PC-3 (cell line): ENCODE measurements around the gene NAA25.

Experiments used
- EZH2 ChIP-seq: fragments of 300-600 bp; sonication (generic); IDR thresholded peaks from one replicate; pipeline ENCODE4 v1.6.1; 2017; ENCODE audit warnings: antibody characterized with exemption, mild to moderate bottlenecking, low read length; ENCODE audit not compliant: unreplicated experiment
- EZH2phosphoT487 ChIP-seq: fragments of 300-600 bp; sonication (generic); IDR thresholded peaks from 2 replicates; pipeline ENCODE4 v1.6.1; 2018; ENCODE audit warnings: mild to moderate bottlenecking, antibody characterized with exemption, low read length, borderline replicate concordance
- TF ChIP-seq, protein P1 (sequence below): fragments of 300-600 bp; sonication (generic); conservative IDR thresholded peaks from 2 replicates; pipeline ENCODE4 v1.5.1; 2017; ENCODE audit warnings: antibody characterized with exemption, low read depth, mild to moderate bottlenecking, low read length

DNA sequence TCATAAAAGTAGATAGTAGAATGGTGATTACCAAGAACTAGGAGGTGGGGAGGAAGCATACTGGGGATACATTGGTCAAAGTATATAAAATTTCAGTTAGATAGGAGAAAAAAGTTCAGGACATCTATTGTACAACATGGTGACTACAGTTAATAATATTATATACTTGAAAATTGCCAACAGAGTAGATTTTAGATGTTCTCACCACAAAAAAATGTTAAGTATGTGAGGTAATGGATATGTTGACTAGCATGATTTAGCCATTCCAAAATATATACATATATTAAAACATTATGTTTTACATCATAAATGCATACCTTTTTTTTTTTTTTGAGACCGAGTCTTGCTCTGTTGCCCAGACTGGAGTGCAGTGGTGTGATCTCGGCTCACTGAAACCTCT, 126.6 kb downstream of the NAA25 start:
- TF ChIP-seq, protein P1, sequence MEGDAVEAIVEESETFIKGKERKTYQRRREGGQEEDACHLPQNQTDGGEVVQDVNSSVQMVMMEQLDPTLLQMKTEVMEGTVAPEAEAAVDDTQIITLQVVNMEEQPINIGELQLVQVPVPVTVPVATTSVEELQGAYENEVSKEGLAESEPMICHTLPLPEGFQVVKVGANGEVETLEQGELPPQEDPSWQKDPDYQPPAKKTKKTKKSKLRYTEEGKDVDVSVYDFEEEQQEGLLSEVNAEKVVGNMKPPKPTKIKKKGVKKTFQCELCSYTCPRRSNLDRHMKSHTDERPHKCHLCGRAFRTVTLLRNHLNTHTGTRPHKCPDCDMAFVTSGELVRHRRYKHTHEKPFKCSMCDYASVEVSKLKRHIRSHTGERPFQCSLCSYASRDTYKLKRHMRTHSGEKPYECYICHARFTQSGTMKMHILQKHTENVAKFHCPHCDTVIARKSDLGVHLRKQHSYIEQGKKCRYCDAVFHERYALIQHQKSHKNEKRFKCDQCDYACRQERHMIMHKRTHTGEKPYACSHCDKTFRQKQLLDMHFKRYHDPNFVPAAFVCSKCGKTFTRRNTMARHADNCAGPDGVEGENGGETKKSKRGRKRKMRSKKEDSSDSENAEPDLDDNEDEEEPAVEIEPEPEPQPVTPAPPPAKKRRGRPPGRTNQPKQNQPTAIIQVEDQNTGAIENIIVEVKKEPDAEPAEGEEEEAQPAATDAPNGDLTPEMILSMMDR: no peak
- TF ChIP-seq EZH2phosphoT487: no peak
- TF ChIP-seq EZH2: no peak
